ENCODE measurements around the gene UCK2.

DNA sequence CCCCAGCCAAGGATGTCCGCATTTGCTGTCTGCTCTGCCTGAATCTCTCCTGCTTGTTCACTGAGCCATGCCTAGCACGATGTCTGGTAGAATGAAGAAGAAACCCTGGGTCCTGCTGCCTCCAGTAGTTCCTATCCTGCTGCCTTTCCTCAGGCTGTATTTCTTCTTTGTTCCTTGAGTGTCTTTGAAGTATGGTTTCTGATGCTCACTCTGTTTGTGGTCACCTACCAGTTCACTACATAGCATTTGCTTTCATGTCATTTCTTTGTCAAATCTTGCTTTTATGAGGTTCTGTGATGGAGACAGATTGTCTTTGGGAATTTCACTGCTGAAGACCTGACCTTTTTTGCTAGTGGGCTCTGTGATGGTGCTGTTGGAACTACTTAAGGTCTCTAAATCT lies 5.9 kb downstream of the UCK2 start:
- TF ChIP-seq CTCF (IDR thresholded peaks at IDR 0.05; ENCODE audit: low read length) (no peak), EZH2 (IDR thresholded peaks at IDR 0.05; ENCODE audit: borderline replicate concordance, low read length) (no peak)
